Measurements from ENCODE around the gene HIC1. TPM values are rescaled to one million over a fixed set of nuclear protein-coding genes. Genes with fewer than 3 reads are reported as not detected.
A peak's percentile ranks its signal among the peaks of the same experiment; 100 is the strongest.

HIC1 gene
- polyA plus RNA-seq, 1 donor (not counting 4 experiments of a cell fraction or from before 2014, with no cell fraction given) = 0.64 TPM

DNA sequence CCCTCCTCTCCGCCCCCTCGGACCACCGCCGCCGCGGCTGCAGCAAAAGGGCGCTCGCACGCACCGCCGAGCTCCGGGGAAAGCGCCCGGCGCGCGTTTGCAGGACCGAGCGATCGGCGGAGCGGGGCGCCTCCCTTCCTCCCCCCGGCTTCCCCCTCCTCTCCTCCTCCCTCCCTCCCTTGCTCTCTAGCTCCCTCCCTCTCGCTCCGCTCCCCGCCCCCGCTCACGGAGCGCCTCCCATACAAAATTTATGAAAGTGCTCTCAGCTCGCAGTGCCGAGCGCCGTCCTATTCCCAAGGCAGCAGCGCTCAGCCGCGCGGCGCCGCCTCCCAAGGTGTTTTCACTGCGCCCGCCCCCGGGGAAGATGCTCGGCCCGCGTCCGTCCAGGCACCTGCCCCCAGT lies 29.7 kb upstream of the HIC1 start, which contains the start of gene RTN4RL1:
RTN4RL1 (minus strand) TSS at position 115 of the 402 bp plus-strand sequence. CDS start 469 bp downstream, outside the sequence.
- peak within 1 kb of the TSS; percentile 56 for H3K9ac ChIP-seq (ENCODE audit: control insufficient read depth, extremely low read depth, insufficient read depth, low read length)

GRCh38 chr17:2025622-2026309 lies 29.1 kb upstream of the HIC1 start:
- Histone ChIP-seq H3K4me2 (ENCODE audit: control insufficient read depth, extremely low read depth, insufficient read depth, low read depth, low read length) (peak overlapping the region; percentile 73), H3K9me3 (ENCODE audit: control insufficient read depth, low read depth, low read length) (no peaks in the 10 kb centered on the region), H3K27me3 (ENCODE audit: control insufficient read depth, extremely low read depth, insufficient read depth, low read length) (peaks cover 8% of the 10 kb centered on the region), H3K4me3 (ENCODE audit: control insufficient read depth in 2 of 3, extremely low read depth in 1 of 3, insufficient read depth in 2 of 3, low read depth in 1 of 3, low read length in 3 of 3) (peak overlapping the region; percentile 59 to 71 (median 67)), H3K27ac (ENCODE audit: control insufficient read depth, insufficient read depth, low read length) (no peak overlapping the region), H3K9me1 (ENCODE audit: control insufficient read depth, extremely low read depth, insufficient read depth, low read length) (no peaks in the 10 kb centered on the region), H3K4me1 (ENCODE audit: control insufficient read depth, extremely low read depth, insufficient read depth, low read length) (peaks cover 4% of the 10 kb centered on the region), H2AFZ (ENCODE audit: control insufficient read depth, low read length) (peak overlapping the region; percentile 86), H3K79me2 (ENCODE audit: control insufficient read depth, insufficient read depth, low read length) (peaks cover 2% of the 10 kb centered on the region), H3K36me3 (ENCODE audit: control insufficient read depth in 2 of 2, extremely low read depth in 1 of 2, insufficient read depth in 2 of 2, low read length in 2 of 2) (no peaks in the 10 kb centered on the region), H4K20me1 (ENCODE audit: control insufficient read depth, extremely low read depth, insufficient read depth, low read length) (no peaks in the 10 kb centered on the region), H3K9ac (ENCODE audit: control insufficient read depth, extremely low read depth, insufficient read depth, low read length) (peak overlapping the region; percentile 33)
- no peak for DNase-seq (ENCODE audit: low read depth, low spot score)
- dilution Hi-C loops (cut with MboI; ENCODE audit: extremely low pct_ligation_motif_present, low sequenced_read_pairs) = no loop called here
- peak; percentile 79 for FAIRE-seq
- TF ChIP-seq EZH2 (IDR thresholded peaks at IDR 0.05; ENCODE audit: low read length) (no peak), CTCF (optimal IDR thresholded peaks at IDR 0.05 in 1 of 3, IDR thresholded peaks at IDR 0.05 in 1 of 3, conservative IDR thresholded peaks at IDR 0.05 in 1 of 3; ENCODE audit: extremely low read depth in 1 of 3, insufficient read depth in 2 of 3, low read length in 3 of 3) (peak; percentile 84 to 91 (median 88))

More for the DNA sequence above, 29.7 kb upstream of the HIC1 start, which contains the start of gene RTN4RL1:
- TF ChIP-seq CTCF (optimal IDR thresholded peaks at IDR 0.05 in 1 of 3, IDR thresholded peaks at IDR 0.05 in 1 of 3, conservative IDR thresholded peaks at IDR 0.05 in 1 of 3; ENCODE audit: extremely low read depth in 1 of 3, insufficient read depth in 2 of 3, low read length in 3 of 3) (peak in 1 of 3 experiments; percentile 17), EZH2 (IDR thresholded peaks at IDR 0.05; ENCODE audit: low read length) (no peak)
- Histone ChIP-seq H3K36me3 (ENCODE audit: control insufficient read depth in 2 of 2, extremely low read depth in 1 of 2, insufficient read depth in 2 of 2, low read length in 2 of 2) (no peaks in the 10 kb centered on the region), H4K20me1 (ENCODE audit: control insufficient read depth, extremely low read depth, insufficient read depth, low read length) (no peaks in the 10 kb centered on the region), H3K4me3 (ENCODE audit: control insufficient read depth in 2 of 3, extremely low read depth in 1 of 3, insufficient read depth in 2 of 3, low read depth in 1 of 3, low read length in 3 of 3) (peak within 1 kb of the TSS; percentile 59 to 76 (median 71)), H3K79me2 (ENCODE audit: control insufficient read depth, insufficient read depth, low read length) (peaks cover under 1% of the 10 kb centered on the region), H3K9me3 (ENCODE audit: control insufficient read depth, low read depth, low read length) (no peaks in the 10 kb centered on the region), H3K4me1 (ENCODE audit: control insufficient read depth, extremely low read depth, insufficient read depth, low read length) (peaks cover 3% of the 10 kb centered on the region), H3K4me2 (ENCODE audit: control insufficient read depth, extremely low read depth, insufficient read depth, low read depth, low read length) (peak within 1 kb of the TSS; percentile 73), H3K9me1 (ENCODE audit: control insufficient read depth, extremely low read depth, insufficient read depth, low read length) (no peaks in the 10 kb centered on the region), H3K27ac (ENCODE audit: control insufficient read depth, insufficient read depth, low read length) (no peak within 1 kb of the TSS), H3K27me3 (ENCODE audit: control insufficient read depth, extremely low read depth, insufficient read depth, low read length) (peaks cover 8% of the 10 kb centered on the region), H2AFZ (ENCODE audit: control insufficient read depth, low read length) (peak within 1 kb of the TSS; percentile 86)
- dilution Hi-C loops (cut with MboI; ENCODE audit: extremely low pct_ligation_motif_present, low sequenced_read_pairs) = no loop called here
- FAIRE-seq (no peak), DNase-seq (ENCODE audit: low read depth, low spot score) (no peak)
